IPS-20b (cell line): Measurements from ENCODE around the gene KTN1.

Experiments used
- H3K27ac ChIP-seq: one replicate; pipeline ENCODE4 v1.5.1; 2013; ENCODE audit warnings: low read length
- H3K27me3 ChIP-seq: 2 replicates; pipeline ENCODE4 v1.6.1; 2013; ENCODE audit warnings: mild to moderate bottlenecking, low read length, inconsistent platforms; ENCODE audit not compliant: insufficient read depth
- H3K36me3 ChIP-seq: 2 replicates; pipeline ENCODE4 v1.6.1; 2013; ENCODE audit warnings: low read depth, mild to moderate bottlenecking, inconsistent platforms, low read length, moderate library complexity; ENCODE audit not compliant: insufficient read depth
- H3K4me1 ChIP-seq: 2 replicates; pipeline ENCODE4 v1.6.1; 2013; ENCODE audit warnings: mild to moderate bottlenecking, control low read depth, inconsistent platforms, low read length, moderate library complexity; ENCODE audit not compliant: insufficient read depth
- H3K4me3 ChIP-seq: 2 replicates; pipeline ENCODE4 v1.5.1; 2013; ENCODE audit warnings: mild to moderate bottlenecking, low read length, inconsistent platforms
- H3K9ac ChIP-seq: 2 replicates; pipeline ENCODE4 v1.6.1; 2013; ENCODE audit warnings: low read depth, mild to moderate bottlenecking, inconsistent platforms, low read length, moderate library complexity
- H3K9me3 ChIP-seq: 2 replicates; pipeline ENCODE4 v1.6.1; 2013; ENCODE audit warnings: mild to moderate bottlenecking, low read depth, low read length, inconsistent platforms; ENCODE audit not compliant: insufficient read depth

The KTN1 gene

GRCh38 chr14:55545779-55546178, 34.2 kb upstream of the KTN1 start:
- H3K4me1 ChIP-seq: no peaks in the 10 kb centered on the region
- no peak overlapping the region for H3K4me3 ChIP-seq
- H3K9me3 ChIP-seq: no peaks in the 10 kb centered on the region
- H3K27me3 ChIP-seq: no peaks in the 10 kb centered on the region
- no peak overlapping the region for H3K27ac ChIP-seq
- no peaks in the 10 kb centered on the region for H3K36me3 ChIP-seq
- H3K9ac ChIP-seq: no peak overlapping the region

- Histone ChIP-seq H3K9ac (no peak overlapping the region), H3K4me3 (no peak overlapping the region), H3K36me3 (no peaks in the 10 kb centered on the region), H3K4me1 (no peaks in the 10 kb centered on the region), H3K27ac (no peak overlapping the region), H3K27me3 (no peaks in the 10 kb centered on the region), H3K9me3 (no peaks in the 10 kb centered on the region)
These were observed 33.7 kb upstream of the KTN1 start for GRCh38 chr14:55546212-55546874.

DNA sequence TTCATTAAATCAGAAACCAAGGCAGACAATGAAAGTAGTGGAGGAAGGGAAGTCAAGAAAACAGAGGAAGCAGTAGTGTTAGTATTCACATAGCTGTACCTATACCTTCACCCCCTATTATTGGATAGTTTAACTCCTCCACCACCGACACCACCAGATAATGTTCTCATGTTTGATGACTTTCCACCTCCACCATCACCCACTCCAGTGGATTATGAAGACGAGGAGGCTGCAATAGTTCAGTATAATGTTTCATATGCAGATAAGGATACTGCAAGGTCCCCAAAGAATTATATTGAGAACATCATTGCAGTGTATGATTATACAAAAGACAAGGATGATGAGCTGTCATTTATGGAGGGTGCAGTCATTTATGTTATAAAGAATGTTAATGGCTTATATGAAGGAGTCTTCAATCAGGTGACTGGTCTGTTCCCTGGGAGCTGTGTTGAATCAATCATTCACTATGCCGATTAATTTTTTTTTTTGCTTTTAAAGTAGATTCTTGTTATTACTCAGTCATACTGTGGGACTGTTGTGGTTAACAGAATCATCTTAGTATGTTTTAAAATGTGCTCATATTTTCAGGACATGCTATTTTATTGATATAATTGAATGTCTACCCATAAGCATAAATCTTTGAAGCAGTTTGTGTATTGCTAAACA, 32.2 kb upstream of the KTN1 start:
- no peak overlapping the region for H3K9ac ChIP-seq
- no peak overlapping the region for H3K4me3 ChIP-seq
- H3K9me3 ChIP-seq: no peaks in the 10 kb centered on the region
- H3K27me3 ChIP-seq: no peaks in the 10 kb centered on the region
- no peak overlapping the region for H3K27ac ChIP-seq
- no peaks in the 10 kb centered on the region for H3K36me3 ChIP-seq
- no peaks in the 10 kb centered on the region for H3K4me1 ChIP-seq

- H3K27me3 ChIP-seq: no peaks in the 10 kb centered on the region
- H3K4me1 ChIP-seq: no peaks in the 10 kb centered on the region
- H3K4me3 ChIP-seq: no peak overlapping the region
- no peaks in the 10 kb centered on the region for H3K9me3 ChIP-seq
- no peak overlapping the region for H3K9ac ChIP-seq
- no peak overlapping the region for H3K27ac ChIP-seq
- H3K36me3 ChIP-seq: no peaks in the 10 kb centered on the region
These were observed 26.2 kb upstream of the KTN1 start for GRCh38 chr14:55553791-55554190.

GRCh38 chr14:55556929-55557623, 22.9 kb upstream of the KTN1 start:
- Histone ChIP-seq H3K27me3 (no peaks in the 10 kb centered on the region), H3K36me3 (no peaks in the 10 kb centered on the region), H3K4me3 (no peak overlapping the region), H3K9me3 (no peaks in the 10 kb centered on the region), H3K27ac (no peak overlapping the region), H3K9ac (no peak overlapping the region), H3K4me1 (no peaks in the 10 kb centered on the region)

GRCh38 chr14:55562135-55562534, 17.9 kb upstream of the KTN1 start:
- Histone ChIP-seq H3K27me3 (no peaks in the 10 kb centered on the region), H3K9me3 (no peaks in the 10 kb centered on the region), H3K36me3 (no peaks in the 10 kb centered on the region), H3K4me1 (no peaks in the 10 kb centered on the region), H3K27ac (no peak overlapping the region), H3K4me3 (no peak overlapping the region), H3K9ac (no peak overlapping the region)

- Histone ChIP-seq H3K36me3 (no peaks in the 10 kb centered on the region), H3K4me1 (no peaks in the 10 kb centered on the region), H3K9ac (no peak overlapping the region), H3K9me3 (no peaks in the 10 kb centered on the region), H3K27ac (no peak overlapping the region), H3K27me3 (no peaks in the 10 kb centered on the region), H3K4me3 (no peak overlapping the region)
These were observed 11.4 kb upstream of the KTN1 start for GRCh38 chr14:55568618-55569017.

DNA sequence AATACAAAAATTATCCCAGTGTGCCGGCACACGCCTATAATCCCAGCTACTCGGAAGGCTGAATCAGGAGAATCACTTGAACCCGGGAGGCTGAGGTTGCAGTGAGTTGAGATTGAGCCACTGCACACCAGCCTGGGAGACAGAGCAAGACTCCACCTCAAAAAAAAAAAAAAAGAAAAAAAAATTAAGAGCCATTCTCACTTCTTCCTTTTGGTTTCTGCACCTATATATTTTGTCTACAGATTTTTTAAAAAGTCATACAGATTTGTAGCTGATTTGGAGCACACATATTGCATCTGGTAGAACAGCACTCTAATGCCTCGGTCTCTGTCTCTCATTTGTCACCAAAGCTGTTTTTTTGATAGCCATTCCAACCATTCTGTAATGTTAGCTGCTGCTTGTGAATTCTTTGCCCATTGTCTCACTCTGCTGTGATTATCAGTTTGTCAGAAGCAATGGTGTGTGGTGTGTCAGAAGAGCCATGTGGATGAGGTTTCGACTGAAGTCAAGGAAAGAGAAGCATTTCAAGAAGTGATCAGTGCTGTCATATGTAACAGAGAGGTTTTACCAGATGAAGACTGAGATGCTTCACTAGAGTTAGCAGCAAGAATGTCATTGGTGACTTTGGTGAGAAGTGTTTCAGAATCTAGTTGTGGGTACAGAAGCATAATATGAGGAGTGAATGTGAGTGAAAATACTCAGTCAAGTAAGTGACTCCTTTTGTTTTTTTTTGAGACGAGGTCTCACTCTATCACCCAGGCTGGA, 8.7 kb upstream of the KTN1 start:
- Histone ChIP-seq H3K9me3 (no peaks in the 10 kb centered on the region), H3K27me3 (no peaks in the 10 kb centered on the region), H3K9ac (no peak overlapping the region), H3K4me1 (no peaks in the 10 kb centered on the region), H3K36me3 (no peaks in the 10 kb centered on the region), H3K4me3 (no peak overlapping the region), H3K27ac (no peak overlapping the region)

DNA sequence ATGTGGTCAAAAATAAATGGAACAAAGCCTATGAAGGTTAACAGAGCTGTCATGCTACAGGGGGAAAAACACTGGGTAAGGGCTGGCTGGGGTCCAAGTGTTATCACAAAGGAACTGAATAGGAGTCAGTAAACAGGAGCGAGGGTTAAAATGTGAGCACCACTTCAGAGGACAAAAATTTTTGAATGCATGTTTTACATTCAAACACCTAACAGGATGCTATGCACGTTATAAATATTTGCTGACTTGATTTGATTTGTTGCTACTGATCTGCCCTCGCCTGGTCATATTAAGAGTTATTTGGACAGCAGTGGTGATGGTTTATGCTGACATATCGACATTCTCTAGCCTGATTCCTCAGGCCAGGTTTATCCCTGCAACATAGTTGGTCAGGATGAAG, 7.4 kb upstream of the KTN1 start:
- H3K27ac ChIP-seq: no peak overlapping the region
- no peaks in the 10 kb centered on the region for H3K9me3 ChIP-seq
- H3K36me3 ChIP-seq: no peaks in the 10 kb centered on the region
- H3K4me1 ChIP-seq: no peaks in the 10 kb centered on the region
- no peak overlapping the region for H3K4me3 ChIP-seq
- no peak overlapping the region for H3K9ac ChIP-seq
- H3K27me3 ChIP-seq: no peaks in the 10 kb centered on the region

DNA sequence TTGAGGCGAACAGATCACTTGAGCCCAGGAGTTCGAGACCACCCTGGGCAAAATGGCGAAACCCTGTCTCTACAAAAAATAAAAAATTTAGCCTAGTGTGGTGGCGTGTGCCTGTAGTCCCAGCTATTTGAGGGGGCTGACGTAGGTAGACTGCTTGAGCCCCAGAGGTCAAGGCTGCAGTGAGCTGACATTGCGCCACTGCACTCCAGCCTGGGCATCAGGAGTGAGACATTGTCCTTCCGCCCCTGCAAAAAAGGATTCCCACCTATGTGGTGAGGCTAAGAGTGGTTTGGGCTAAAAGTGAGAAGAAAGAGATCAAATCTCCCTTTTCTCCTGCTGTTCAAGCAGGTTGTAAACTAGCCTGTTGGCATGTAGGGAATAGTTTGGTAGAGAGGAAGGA, 5.0 kb upstream of the KTN1 start:
- Histone ChIP-seq H3K27me3 (no peaks in the 10 kb centered on the region), H3K9ac (no peak overlapping the region), H3K27ac (no peak overlapping the region), H3K4me1 (no peaks in the 10 kb centered on the region), H3K36me3 (no peaks in the 10 kb centered on the region), H3K4me3 (no peak overlapping the region), H3K9me3 (no peaks in the 10 kb centered on the region)

- Histone ChIP-seq H3K4me1 (no peaks in the 10 kb centered on the region), H3K9me3 (no peaks in the 10 kb centered on the region), H3K27ac (no peak overlapping the region), H3K36me3 (no peaks in the 10 kb centered on the region), H3K4me3 (no peak overlapping the region), H3K9ac (no peak overlapping the region), H3K27me3 (no peaks in the 10 kb centered on the region)
These were observed 2.8 kb upstream of the KTN1 start for GRCh38 chr14:55577229-55577628.
